KBM-7 (cell line): Measurements from ENCODE around the gene PARVB.

Experiments used
- DNase-seq: peaks from one replicate; pipeline ENCODE4 v3.0.0-alpha.2; 2015
- in situ Hi-C: fragments of 300-500 bp; cut with MboI; formaldehyde crosslinking; loops from 2 replicates; pipeline ENCODE4 v1.14.3; 2020; ENCODE audit warnings: low sequenced_read_pairs, low pct_unique_long_range_greater_than_20kb, mixed read lengths

PARVB gene

GRCh38 chr22:44213489-44214043 is 189.5 kb downstream of the PARVB start:
- in situ Hi-C loops: no loop called here
- DNase-seq: no peak

DNA sequence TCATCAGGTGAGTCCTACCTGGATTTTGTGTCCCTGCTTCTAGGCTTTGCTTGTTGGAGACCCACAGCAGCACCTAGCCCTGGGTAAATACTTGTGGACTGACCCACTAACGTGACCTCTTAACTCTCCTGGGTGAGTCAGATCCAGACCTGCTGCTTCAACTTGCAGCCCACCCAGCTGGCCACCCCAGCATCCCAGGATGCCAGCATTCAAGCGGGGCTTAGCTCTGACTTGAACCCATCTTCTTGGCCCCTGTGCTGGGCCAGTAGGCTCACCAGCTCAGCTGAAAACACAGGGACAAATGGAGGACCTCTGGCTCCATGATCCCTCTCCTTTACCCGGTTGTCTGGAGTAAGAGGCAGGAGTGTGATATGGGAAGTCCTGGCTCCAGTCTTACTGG is 190.1 kb downstream of the PARVB start:
- in situ Hi-C loops: no loop called here
- DNase-seq: no peak

DNA sequence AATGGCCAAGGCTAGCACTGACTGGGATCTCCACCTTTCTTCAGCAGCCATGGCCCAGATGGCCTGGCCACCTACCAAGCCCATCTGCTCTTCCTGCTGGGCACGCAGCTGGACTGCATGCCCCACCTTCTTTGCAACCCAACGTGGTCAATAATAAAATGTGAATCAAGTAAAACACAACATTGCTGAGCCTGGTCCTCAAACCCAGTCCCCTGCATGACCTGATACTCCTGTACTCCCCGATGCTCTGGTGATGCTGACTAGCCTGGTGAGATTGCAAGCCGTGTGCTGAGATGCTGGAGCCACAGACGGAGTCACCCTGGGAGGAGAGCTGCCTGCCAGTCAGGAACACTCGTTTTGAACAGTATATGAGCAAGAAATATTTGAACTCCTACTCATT is 190.7 kb downstream of the PARVB start:
- in situ Hi-C loops: no loop called here
- DNase-seq: no peak

DNA sequence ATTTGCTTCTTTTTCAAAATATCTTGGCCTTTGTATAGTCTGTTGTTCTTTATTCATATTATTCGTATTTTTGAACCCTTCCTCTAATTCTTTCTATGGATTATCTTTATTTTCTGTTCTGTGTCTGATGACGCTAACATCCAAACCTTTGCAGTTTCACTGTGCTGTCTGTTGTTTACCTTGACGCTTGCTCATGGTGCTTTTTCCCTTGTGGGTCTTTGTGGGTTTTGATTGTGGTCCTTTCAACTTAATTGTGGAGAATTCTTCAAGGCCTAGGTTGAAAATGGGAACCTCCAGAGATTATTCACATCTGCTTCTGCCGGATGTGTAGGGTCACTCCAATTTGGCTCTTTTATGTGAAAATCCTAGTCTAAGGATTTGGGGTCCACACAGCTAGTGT is 191.2 kb downstream of the PARVB start:
- no peak for DNase-seq

DNA sequence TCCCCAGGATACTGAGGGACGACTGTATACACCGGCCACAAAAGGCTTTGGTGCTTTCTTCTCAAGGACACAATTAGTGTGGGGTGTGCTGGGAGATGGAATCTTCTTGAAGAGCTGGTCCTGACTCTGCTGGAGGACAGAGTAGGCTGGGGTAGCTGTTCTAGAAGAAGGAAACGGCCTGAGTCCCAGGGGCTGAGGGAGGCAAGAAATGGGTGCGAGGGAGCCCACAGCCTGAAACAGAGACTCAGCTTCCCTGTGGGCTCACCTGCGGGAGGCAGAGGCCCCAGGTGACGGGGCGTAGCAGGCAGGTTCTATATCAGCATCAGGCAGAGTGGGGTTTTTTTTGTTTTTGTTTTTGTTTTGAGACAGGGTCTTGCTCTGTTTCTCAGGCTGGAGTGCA is 193.2 kb downstream of the PARVB start:
- in situ Hi-C loops: no loop called here
- DNase-seq: no peak

More for the DNA sequence above, 191.2 kb downstream of the PARVB start:
- in situ Hi-C loops: no loop called here

- no peak for DNase-seq
- in situ Hi-C loops: no loop called here
These were observed 194.0 kb downstream of the PARVB start for GRCh38 chr22:44218071-44218470.

DNA sequence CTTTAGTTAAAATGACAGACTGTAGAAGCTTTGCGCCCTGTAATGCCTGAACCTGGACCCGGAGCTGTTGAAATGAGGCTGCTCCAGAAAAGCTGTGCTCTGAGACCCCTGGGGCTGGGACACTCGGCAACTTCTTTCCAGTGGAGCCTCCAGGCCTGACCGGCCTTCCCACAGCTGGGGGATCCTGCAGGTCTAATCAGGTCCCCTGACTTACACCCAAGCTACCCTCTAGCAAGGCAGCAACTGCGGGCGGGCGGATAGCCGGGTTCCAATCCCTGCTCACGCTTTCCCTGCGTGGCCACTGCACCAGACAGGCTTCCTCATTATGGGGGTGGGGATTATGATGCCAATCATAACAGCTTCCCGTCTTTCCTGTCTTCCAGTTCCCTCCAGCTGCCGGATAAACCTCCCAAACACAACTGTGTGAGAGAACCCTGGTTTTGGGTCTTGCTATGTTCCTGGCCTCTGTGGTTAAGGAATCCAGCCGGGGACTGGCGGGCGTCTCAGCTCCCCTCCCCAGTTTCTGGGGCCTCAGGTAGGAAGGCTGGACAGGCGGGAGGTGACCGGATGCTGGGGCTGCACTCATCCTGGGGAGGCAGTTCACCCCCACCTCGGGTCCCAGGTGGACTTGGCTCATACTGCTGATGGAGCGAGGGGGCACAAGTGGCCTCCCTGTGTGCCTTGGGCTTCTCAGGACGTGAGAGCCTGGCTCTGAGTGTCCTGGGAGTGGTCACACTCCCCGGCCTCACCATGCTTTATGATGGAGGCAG is 195.2 kb downstream of the PARVB start:
- DNase-seq: no peak
- in situ Hi-C loops: no loop called here

DNA sequence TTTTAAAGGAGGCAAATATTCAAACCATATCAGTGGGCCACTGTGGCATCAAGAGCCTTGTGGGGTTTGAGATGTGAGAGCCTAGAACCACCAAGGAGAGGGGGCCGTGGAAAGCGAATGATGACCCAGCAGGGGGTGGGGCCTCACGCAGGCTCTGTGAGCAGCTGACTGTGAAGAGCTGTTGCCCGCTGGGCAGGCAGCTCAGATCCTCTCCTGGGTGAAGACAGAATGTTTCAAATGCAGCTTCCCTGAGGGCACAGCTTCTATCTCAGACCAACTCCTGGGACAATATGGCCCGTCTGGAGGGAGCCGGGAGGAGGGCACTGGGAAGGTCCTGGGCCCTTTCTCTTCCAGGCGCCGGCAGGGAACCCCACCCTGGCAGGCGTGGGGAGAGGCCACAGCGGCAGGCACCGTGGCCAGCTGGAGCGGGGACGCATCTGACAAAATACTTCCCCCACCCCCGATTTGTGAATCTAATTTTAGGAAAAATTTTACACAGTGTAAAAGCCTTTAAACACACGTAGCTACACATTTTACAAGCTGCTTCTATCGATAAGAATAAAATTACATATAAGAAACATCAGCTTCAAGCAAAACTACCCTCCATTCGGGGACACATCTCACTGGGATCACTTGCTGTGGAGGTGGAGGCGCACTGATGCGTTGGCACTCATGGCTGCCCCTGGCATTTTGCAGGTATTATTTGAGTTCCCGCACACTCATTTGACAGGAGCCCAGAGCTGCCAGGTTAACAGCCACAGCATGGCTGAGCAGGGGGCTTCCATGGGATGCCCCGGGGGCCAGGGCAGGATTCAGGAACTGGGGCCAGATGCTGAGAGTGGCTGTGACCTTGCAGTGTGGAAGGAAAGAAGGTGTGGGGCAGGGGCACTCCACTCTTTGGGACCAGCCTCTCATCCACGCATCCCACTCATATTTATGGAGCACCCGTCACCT is 196.9 kb downstream of the PARVB start:
- in situ Hi-C loops: no loop called here

DNA sequence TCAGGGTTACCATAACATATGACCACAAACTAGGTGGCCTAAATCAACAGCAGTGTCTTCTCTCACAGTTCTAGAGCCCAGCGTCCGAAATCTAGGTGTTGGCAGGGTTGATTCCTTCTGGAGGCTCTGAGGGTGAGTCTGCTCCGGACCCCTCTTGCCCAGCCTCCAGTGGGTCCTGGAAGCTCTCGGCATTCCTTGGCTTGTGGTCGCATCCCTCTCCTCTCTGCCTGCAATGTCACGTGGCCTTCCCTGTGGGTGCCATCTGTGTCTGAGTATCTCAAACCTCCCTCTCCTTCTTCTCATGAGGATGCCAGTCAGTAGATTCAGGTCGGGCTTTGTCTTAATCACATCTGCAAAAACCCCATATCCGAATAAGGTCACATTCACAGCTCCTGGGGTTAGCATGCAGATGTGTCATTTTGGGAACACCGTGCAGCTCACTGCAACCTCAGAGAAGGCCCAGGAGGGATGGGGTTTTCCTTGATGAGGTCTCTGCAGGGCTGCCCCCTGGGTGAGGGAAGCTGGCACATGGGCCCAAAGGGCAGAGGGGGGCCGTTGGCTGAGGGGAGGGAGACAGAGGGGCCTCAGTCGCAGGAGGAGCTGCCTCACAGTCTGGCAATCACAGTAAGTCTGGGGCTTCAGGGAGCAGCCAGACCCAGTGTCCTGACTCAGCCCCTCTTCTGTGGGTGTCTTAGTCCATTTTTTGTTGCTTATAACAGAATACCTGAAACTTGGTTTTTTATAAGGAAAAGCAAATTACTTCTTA is 197.8 kb downstream of the PARVB start:
- in situ Hi-C loops: no loop called here
- no peak for DNase-seq

More for the DNA sequence above, 196.9 kb downstream of the PARVB start:
- DNase-seq: no peak
